GM12891 (cell line): ENCODE measurements around the gene CDC14B.

Source experiments
- POLR2A ChIP-seq: IDR thresholded peaks from 2 replicates; pipeline ENCODE4 v1.6.1; 2011; ENCODE audit warnings: low read depth, low read length, control low read depth
- POLR2AphosphoS5 ChIP-seq: IDR thresholded peaks from 2 replicates; pipeline ENCODE4 v1.6.1; 2011; ENCODE audit warnings: low read depth, low read length, control low read depth

DNA sequence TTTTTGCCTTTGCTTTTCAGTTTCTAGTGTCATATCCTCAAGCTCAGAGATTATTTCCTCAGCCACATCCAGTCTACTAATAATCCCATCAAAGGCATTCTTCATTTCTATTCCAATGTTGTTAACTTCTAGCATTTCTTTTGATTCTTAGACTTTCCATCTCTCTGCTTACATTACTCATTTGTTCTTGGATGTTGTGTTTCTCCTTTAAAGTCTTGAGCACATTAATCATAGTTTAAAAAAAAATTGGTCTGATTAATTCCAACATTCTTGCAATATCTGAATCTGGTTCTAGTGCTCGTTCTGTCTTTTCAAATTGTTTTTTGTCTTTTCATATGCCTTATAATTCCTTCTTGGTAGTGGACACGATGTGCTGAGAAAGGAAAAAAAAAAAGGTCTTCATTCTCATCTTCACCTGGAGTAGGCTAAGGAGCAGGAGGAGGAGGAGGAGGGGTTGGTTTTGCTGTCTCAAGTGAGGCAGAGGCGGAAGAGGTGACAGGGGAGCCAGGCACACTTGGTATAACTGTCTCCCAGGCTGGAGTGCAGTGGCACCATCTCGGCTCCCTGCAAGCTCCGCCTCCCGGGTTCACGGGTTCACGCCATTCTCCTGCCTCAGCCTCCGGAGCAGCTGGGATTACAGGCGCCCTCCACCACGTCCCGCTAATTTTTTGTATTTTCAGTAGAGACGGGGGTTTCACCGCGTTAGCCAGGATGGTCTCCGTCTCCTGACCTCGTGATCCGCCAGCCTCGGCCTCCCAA is 19.1 kb upstream of the CDC14B start:
- TF ChIP-seq POLR2A (no peak), POLR2AphosphoS5 (no peak)
